Tongue (tissue), 2 donors: ENCODE measurements around the gene HARBI1. TPM values are rescaled to one million over a fixed set of nuclear protein-coding genes. Genes with fewer than 3 reads are reported as not detected.
"Not testable (repeated sequence)": the region's sequence is repeated elsewhere in the genome, so short reads cannot be mapped to it uniquely, and the experiment has no call there.

ENCODE experiments used
- DNase-seq: peaks from one replicate; pipeline ENCODE4 v3.0.0-alpha.2; 2015
- total RNA-seq: library from RNA; depleted of rRNA; stranded (reverse); fragments of >200 nt; gene quantifications from one replicate; pipeline ENCODE4 v1.2.3, GENCODE V29; 2014

Gene HARBI1
- total RNA-seq, 1 donor from 2014 or later = 1.0 TPM

DNA sequence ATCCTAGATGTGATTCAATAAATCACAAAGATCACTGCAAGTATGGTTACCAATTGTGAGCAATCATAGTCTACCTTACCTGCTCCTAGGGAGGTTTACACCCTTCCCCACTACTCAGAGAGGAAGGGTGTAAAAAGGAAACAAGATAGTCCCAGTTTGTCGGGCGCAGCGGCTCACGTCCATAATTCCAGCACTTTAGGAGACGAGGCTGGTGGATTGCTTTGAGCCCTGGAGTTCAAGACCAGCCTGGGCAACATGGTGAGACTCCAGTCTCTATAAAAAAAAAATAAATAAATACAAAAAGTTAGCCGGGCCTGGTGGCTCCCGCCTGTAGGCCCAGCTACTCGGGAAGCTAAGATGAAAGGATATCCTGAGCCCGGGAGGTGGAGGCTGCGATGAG lies 22.2 kb downstream of the HARBI1 start:
- DNase-seq = no peak

DNA sequence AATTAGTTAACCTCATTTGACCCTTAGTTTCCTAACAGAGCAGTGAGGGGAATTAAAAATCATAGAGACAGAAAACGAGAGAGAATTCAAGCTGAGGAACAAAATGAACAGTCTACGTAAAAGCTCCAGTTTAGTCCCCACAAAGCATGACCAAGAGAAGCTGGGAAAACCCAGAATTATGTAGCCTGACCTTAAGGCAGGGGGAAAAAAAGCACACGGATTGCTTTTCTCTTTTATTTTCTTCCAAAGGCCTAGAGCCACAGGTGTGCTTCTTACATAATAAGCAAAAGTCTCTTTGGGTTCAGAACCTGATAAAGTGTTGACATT lies 22.7 kb downstream of the HARBI1 start:
- no peak for DNase-seq

DNA sequence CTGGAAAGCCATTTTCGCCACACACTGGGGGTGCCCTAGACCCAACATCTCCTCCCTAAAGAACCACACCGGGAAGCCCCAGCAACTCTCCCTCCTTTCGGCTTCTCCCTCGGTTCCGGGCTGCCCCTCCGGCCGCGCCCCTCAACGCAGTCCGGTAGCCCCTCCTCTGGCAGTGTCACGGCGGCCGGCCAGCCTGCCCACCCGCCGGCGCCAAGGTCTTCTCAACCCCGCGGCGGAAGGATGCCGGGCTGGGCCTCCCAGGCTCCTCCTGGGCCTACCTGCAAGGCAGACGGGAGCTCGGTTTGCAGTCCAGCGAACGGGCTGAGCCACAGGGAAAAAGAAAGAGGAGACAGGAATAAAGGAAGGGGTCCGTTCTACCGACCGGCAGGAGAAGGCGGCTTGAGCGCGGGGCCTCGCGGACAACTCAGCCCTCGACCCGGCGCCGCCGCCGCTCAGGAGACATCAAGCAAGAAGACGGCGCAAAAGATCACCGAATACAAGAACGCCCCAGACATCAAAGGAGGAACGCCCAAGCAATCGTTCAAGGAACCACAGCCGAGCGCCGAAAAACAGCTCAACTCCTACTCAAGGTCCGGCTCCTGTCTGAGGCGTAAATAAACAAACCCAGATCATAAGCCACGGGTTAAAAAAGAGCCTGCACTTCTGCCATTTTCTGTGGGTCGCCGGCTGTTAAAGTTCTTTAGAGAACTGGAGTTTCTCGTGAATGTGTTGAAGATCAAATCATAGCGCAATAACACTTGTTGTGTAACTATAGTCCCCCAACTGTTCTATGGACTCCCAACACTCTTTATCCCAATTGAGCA lies 23.3 kb downstream of the HARBI1 start, which contains the start of gene AMBRA1:
Gene AMBRA1, minus strand, starts transcription at position 474 of the 824 bp plus-strand sequence. CDS start 45,643 bp downstream, outside the sequence.
- DNase-seq = peak; percentile 95

DNA sequence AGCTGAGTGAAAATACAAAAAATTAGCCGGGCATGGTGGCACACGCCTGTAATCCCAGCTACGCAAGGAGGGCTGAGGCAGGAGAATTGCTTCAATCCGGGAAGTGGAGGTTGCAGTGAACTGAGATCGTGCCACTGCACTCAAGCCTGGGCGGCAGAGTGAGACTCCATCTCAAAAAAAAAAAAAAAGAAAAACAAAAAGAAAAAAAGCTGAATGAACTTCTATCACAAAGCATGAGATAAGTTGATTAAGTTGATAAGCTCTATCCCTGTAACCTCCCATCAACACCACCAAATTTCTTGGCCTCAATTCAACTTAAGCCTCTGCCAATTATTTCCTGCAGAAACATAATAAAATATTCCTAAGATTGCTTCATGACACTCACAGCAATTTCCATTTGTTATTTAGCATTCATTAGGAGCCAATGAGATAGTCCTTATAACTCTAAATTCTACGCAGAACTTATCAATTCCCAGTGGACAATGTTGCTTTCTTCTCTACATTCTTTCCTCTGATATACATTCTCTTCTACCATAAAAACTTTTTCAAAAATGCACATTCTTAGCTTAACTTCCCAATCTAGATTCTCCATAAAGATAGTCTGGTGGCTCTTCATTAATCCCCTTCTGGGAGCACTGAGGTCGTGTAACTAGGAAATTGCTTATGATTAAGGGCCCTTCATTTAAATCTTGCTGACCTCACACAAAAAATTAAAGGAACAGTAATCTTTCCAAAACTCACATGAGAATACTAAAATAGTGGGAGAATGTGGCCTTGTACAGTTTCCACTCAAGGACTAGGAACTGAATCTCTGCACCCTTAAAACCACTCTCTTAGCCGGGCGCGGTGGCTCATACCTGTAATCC lies 26.1 kb downstream of the HARBI1 start:
- no peak for DNase-seq

DNA sequence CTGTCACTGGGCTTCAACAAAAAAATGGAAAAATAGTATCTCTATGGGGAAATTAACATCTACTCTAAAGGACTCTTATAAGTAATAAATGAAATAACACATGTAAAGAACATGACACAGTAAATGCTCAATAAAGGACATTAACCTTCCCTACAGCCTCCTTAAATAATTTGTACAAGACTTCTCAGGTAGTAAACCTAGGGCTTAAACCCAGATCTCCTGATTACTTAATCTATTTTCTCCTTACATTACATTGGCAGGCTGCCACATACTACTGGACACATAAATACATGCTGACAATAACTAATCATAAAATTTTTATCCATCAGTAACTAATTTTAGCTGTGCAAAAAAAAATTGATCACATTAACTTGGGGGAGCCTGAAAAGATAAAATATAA lies 28.1 kb downstream of the HARBI1 start:
- DNase-seq = no peak

DNA sequence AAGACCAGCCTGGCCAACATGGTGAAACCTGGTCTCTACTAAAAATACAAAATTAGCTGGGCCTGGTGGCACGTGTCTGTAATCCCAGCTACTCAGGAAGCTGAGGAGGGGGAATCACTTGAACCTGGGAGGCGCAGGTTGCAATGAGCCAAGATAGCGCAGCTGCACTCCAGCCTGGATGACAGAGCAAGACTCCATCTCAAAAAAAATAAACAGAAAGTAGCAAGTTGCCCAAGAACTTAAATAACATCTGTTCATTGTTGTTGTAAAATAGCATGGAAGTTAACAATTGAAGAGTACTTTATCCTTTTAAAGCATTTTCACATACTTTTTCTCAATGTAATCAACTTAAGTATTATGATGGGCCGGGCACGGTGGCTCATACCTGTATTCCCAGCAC lies 28.9 kb downstream of the HARBI1 start:
- no peak for DNase-seq

DNA sequence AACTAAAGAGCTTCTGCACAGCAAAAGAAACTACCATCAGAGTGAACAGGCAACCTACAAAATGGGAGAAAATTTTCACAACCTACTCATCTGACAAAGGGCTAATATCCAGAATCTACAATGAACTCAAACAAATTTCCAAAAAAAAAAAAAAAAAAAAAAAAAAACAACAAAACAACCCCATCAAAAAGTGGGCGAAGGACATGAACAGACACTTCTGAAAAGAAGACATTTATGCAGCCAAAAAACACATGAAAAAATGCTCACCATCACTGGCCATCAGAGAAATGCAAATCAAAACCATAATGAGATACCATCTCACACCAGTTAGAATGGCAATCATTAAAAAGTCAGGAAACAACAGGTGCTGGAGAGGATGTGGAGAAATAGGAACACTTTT lies 33.5 kb downstream of the HARBI1 start:
- DNase-seq = not testable (repeated sequence)

DNA sequence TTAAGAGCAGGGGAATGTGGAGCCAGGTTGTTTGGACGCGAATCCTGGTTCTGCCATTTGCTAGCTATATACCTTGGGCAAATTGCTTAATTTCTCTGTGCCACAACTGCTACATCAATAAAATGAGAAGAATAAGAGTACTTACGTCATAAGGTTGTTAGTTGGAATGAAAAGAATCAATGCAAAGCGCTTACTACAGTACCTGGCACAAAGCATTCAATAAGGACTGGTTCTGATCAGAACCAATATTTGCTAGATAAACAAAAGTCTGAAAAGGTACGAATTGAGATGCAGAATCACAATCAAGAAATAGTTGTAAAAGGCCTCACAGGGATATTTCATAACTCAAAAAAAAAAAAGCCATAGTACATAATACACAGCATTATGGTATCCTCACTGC lies 34.4 kb downstream of the HARBI1 start:
- no peak for DNase-seq

DNA sequence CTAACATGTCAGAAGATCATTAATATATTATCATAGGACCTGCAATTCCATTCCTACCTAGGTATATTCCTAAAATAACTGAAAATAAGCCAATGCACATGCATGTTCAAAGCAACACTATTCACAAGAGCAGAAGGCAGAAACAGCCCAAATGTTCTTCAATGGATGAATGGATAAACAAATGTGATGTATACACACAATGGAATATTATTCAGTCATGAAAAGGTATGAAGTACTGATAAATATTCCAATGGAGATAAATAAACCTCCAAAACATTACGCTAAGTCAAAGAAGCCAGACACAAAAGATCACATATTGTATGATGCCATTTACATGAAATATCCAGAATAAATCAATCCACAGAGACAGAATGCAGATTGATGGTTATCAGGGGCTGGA lies 40.0 kb downstream of the HARBI1 start:
- no peak for DNase-seq

DNA sequence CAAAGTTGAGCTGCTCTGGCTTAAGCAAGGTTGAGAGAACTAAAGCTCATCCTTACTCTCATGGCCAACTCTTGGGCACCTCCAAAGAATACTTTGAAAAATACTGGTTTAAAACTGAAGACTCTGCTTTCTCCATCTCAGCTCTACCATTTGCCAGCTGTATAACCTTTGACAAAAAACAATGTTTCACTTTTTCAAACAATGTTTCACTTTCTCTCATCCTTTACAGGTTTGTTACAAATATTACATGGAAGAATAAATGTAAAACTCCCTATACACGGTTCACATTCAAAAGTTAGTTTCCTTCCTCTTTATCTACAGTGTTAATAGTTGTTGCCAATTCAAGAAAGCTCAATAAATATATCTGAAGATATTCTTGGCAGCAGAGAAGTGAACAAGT lies 42.4 kb downstream of the HARBI1 start:
- no peak for DNase-seq

DNA sequence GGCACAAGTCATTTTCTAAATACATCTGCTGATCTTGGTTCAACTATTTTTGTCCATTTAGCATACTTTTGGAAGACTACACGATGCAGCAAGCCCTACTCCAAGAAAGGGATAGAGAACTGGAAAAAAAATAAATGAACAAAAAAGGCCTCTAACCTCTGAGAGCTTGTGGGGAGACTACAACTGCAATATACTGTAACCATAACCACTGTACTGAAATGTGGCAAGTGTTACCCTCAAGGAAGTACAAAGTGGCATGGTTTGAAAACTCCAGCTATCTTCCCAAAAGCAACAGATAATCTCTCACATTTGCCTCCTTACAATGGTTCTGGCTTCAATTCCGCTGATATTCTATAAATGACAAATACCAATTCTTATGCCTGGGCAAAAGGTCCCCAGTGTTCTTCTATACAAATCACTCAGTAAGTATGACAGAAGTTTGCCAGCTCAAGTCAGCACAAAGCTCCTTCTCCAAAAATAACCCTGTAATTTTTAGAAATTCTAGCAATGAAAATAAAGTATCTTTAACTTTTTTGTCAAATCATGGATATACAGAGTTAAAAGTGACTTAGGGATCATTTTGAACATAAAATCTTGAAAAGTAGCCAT lies 46.1 kb downstream of the HARBI1 start:
- DNase-seq = no peak

DNA sequence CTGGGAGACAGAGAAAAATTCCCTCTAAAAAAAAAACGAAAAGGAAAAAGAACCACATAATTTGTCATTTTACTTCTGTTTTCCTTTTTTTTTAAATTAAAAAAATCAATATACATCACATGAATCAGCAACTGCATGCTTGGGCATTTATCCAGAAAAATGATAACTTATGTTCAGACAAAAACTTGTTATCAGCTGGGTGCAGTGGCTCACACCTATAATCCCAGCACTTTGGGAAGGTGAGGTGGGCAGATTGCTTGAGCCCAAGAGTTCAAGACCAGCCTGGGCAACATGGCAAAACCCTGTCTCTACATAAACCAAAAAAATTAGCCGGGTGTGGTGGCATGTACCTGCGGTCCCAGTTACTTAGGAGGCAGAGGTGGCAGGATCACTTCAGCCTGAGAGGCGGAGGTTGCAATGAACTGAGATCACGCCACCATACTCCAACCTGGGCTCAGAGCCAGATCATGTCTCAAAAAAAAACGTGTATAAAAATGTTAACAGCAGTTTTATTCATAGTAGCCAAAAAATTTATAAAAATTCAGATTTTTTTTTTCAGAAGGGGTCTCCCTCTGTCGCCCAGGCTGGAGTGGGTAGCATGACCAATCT lies 51.7 kb downstream of the HARBI1 start:
- no peak for DNase-seq

DNA sequence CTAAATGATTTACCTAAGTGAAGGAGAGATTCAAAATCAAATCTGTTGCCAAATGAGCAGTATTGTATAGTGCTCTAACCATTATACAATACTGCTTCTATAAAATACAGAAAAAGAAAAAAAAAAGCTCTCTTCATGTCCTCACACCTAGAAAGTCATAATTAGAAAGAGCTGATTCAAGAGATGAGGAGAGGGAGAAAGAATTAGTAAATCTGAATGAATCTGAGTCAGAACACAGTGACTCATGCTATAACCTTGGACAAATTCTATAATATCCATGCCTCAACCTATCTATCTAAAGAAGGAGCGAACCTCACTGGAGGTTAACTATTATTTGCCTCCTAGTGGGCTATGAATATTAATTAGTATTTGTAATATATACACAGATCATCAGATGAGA lies 52.6 kb downstream of the HARBI1 start:
- no peak for DNase-seq

DNA sequence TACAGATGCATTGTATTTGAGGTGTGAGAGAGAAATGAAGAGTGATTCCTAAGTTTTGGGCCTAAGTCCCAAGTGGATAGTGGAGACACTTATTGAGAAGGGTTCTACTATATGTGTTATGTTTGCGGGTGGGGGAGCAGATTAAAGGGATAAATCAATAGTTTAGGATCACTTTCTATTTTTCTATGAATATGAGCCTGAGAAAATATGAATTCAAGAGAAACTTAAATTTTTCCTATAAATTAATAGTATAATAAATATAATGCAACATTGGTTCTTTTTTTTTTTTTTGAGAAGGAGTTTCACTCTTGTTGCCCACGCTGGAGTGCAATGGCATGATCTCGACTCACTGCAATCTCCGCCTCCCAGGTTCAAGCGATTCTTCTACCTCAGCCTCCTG lies 54.5 kb downstream of the HARBI1 start:
- no peak for DNase-seq

DNA sequence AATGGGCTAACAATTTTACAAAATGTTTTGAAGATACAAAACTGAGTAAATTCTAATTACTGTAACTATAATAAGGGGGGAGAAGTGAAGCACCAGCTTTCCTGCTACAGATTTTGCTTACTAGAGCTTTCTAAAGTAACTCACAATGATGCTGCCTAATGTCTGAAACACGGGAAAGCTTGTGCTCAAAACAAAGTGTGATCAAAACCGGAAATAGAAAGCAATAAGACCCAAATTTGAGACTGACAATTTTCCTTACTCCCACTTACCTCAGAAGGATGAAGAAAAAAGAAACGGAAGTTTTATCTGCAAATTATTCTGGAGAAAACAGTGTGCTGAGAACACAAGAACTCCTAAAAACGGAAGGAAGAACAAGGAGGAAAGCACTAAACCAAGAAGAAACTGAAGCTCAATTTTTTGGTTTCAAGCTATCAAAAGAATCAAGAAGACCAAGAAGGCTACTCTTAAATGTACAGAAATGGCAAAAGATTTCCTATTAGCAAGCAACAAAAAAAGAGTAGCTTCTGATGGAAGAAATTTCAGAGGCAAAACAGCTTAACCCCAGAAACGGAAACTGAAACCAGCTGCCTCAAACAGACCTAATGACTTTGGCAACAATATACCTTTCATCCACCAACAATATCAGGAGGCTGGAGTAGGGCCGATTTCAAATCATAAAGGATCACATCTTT lies 56.6 kb downstream of the HARBI1 start:
- DNase-seq = no peak

DNA sequence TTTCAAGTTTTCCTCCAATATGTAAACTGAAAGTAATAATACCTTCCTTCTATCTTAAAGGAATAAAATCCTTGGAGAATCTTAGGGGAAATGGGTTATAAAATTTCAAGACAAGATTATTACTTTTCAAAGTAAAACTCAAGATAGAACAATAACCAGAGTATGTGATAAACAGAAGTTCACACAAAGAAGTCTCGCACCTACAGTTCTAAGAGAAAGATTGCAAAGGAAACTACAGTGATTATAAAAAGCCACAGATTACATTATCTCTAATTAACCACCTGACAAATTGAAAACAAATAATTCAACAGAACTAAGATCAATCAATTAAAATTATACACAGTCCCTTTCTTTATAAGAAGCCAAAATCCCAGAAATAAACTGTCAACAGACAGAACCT lies 57.2 kb downstream of the HARBI1 start:
- no peak for DNase-seq

DNA sequence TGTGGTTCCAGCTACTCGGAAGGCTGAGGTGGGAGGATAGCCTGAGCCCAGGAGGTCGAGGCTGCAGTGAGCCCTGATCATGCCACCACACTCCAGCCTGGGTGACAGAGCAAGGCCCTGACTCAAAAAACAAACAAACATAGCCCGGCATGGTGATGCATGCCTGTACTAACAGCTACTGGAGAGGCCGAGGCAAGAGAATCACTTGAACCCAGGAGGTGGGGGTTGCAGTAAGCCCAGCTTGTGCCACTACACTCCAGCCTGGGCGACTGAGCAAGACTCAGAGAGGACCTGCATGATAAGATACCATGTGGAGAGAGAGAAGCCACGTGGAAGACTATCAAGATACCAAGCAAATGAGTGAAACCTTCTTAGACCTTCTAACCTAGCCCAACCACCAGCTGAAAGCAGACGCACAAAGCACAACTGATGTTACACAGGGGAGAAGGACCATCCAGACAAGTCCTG lies 59.3 kb downstream of the HARBI1 start:
- DNase-seq = no peak

DNA sequence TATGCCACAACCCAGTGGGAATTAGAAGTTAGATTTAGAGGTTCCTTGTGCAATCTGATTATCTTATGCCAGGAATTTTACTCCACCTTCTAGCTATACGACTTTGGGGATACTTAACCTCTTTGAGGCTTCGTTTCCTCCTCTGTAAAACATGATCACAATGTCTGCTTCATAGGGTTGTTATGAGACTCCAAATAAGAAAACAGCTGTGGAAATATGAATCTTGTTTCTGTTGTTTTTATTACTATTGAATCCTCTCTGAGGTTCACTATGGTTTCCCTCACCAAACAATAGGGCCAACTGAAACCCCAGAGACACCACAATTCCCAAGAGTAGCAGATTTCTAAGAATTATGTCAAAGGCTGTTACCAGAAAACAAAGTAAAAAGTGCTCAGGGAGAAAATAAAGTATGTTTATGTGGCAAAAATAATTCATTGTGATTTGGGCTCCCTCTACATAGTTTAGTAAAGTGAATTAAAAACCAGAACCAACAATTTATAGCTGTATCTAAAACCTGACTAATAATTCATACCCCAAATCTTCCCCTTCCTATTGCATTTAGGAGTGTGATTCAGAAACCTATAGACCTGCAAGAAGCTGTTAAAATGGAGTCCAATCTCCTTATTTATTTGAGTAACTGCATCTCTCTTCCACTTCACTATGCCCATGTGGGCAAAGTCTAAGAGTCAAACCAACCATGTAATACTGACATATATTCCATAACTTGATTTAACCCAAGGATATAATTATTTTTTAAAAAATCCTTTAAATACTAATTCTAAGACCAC lies 61.6 kb downstream of the HARBI1 start:
- DNase-seq = no peak

DNA sequence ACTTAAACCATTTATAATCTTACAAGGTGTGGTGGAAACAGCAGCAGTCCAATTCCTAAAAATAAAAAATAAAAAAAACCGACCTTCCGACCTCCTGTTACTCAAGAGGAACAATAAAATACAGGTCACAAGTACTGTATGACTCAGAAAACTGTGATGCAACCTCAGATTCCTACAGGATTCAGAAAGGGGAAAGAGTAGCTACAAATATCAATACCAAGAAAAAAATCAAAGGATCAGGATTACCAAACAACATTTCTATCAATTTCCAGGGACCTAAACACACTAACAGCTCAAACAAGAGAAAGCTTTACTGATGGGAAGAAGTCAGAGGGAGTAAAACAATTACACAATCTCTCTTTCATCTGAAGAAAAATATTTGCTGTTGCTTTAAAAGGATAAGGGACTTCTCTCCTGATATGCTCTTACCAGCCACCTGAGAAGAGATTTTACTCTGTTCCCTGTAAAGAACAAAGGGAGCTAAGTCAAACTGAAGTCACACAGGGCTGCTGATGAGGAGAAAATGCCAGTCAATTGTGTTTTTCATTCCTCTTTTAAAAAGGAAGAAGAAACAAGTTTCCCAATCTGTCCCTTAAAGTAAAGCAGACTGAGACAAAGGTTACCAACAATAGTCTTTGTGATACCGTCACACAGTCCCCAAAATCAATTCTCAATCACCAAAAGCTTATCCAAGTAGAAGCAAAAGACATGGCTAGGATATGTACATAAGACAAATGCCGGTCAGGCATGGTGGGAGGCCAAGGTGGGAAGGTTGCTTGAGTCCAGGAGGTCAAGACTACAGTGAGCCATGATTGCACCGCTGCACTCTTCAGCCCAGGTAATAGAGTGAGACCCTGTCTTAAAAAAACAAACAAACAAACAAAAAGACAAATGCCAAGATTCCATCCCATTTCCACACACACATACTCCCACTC lies 62.5 kb downstream of the HARBI1 start:
- DNase-seq = no peak

DNA sequence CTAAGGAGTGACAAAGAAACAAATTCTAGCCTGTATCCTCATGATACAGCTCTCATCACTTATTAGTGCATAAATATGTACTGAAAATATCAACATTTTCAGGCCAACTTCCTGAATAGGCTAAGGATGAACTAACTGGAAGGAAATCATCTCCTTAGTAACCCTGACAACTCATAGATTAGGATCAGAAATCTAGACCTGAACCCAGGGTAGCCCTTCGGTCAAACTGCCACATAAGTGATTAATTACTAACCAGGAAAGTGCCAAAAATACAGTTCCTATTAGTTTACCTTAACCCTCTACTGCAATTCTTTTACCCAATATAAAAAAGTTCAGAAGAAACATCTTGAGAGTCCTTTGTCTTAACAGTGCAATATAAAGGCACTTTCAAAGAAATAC lies 63.2 kb downstream of the HARBI1 start:
- DNase-seq = no peak
